Stimulated activated CD4-positive, alpha-beta T cell treated with anti-CD3 and anti-CD28 coated beads, TNF-alpha, amount 100 ng/mL, for 1 hour (primary cell): ENCODE measurements around the gene SYT11.

Source experiments
- DNase-seq, 3 donors: peaks; one replicate each; pipeline ENCODE4 v3.0.0-alpha.2; 2020; ENCODE audit warnings: low read depth in 3 of 3, low spot score in 1 of 3

The SYT11 gene

DNA sequence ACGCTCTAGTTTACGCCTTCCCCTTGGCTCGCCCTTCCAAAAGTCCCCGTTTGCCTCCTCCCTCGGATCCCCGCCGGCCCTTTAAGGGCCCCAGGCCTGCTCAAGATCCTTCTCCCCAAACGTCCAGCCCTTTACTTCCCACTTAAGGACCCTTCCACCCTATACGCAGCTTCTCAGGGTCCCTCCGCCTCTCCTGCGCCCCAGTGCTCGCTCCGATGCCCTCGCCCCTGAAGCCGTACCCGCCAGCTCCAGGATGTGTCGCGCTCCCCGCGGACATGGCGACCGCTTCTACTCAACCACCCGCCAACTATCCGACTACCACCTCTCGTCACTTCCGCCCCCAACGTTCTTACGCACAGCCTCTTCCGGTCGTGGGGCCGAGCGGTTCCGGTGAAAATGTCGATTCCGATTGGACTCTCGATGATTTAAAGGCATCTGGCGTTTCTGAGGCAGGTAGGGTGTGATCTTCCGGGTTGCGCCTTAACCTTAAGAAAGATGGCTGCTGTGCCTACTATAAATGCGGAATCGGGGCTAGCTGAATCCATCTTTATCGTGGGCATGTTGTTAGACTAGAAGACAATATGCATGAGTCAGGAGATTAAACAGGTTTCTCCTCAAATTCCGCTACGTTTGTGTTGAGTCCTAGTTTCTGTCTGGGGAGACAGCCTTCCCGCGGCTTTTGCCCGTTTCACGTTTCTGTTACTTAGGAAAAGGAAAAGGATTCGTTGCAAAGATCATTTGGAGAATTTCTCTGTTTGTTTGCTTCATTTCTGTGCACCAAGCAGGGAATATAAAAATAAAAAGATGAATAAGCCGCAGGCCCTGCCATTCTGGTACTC lies 74.9 kb downstream of the SYT11 start, which contains the start of gene KHDC4:
Gene KHDC4, minus strand, starts transcription at position 317 of the 839 bp plus-strand sequence. Its CDS starts 40 bp downstream, at position 277.
- DNase-seq: peak; percentile 77 to 89 (median 86)
